H9 (cell line): ENCODE data around the gene PRKCA. TPM values are rescaled to one million over a fixed set of nuclear protein-coding genes. Genes with fewer than 3 reads are reported as not detected.

Source experiments
- DNase-seq: peaks from one replicate; pipeline ENCODE4 v3.0.0-alpha.2; 2017
- H2AFZ ChIP-seq: one replicate; pipeline ENCODE4 v1.6.1; 2013; ENCODE audit warnings: mild to moderate bottlenecking, low read length, control low read depth, moderate library complexity
- H2AK5ac ChIP-seq: 2 replicates; pipeline ENCODE4 v1.6.1; 2013; ENCODE audit warnings: low read length, control low read depth, mixed read lengths; ENCODE audit not compliant: insufficient read length
- H2BK120ac ChIP-seq: one replicate; pipeline ENCODE4 v1.6.1; 2013; ENCODE audit warnings: low read depth, mild to moderate bottlenecking, low read length, control low read depth, inconsistent platforms; ENCODE audit not compliant: poor library complexity, severe bottlenecking
- H2BK12ac ChIP-seq: 2 replicates; pipeline ENCODE4 v1.6.1; 2013; ENCODE audit warnings: low read length, control low read depth, mixed read lengths, low read depth; ENCODE audit not compliant: insufficient read length
- H2BK15ac ChIP-seq: 2 replicates; pipeline ENCODE4 v1.6.1; 2013; ENCODE audit warnings: low read depth, low read length, control low read depth
- H2BK20ac ChIP-seq: one replicate; pipeline ENCODE4 v1.6.1; 2013; ENCODE audit warnings: low read depth, mild to moderate bottlenecking, low read length, control low read depth, inconsistent platforms; ENCODE audit not compliant: poor library complexity, severe bottlenecking
- H2BK5ac ChIP-seq: 2 replicates; pipeline ENCODE4 v1.6.1; 2013; ENCODE audit warnings: low read length, control low read depth, mixed read lengths; ENCODE audit not compliant: insufficient read length
- H3K14ac ChIP-seq: 2 replicates; pipeline ENCODE4 v1.6.1; 2013; ENCODE audit warnings: low read length, control low read depth; ENCODE audit not compliant: insufficient read depth
- H3K18ac ChIP-seq: 2 replicates; pipeline ENCODE4 v1.6.1; 2013; ENCODE audit warnings: low read depth, mild to moderate bottlenecking, mixed read lengths, low read length, control low read depth; ENCODE audit not compliant: insufficient read length
- H3K23ac ChIP-seq: 2 replicates; pipeline ENCODE4 v1.6.1; 2013; ENCODE audit warnings: low read length, control low read depth, mixed read lengths, low read depth; ENCODE audit not compliant: insufficient read length
- H3K23me2 ChIP-seq: 2 replicates; pipeline ENCODE4 v1.6.1; 2013; ENCODE audit warnings: low read depth, mild to moderate bottlenecking, mixed read lengths, low read length, control low read depth; ENCODE audit not compliant: insufficient read length, poor library complexity, severe bottlenecking
- H3K27ac ChIP-seq: 2 replicates; pipeline ENCODE4 v1.5.1; 2013; ENCODE audit warnings: low read length, control low read depth, mixed read lengths, low read depth; ENCODE audit not compliant: insufficient read length
- H3K27me3 ChIP-seq: 2 replicates; pipeline ENCODE4 v1.6.1; 2013; ENCODE audit warnings: low read length, control low read depth, inconsistent platforms; ENCODE audit not compliant: insufficient read depth
- H3K4ac ChIP-seq: 2 replicates; pipeline ENCODE4 v1.6.1; 2013; ENCODE audit warnings: low read depth, mild to moderate bottlenecking, control low read depth, inconsistent platforms, low read length, moderate library complexity
- H3K4me1 ChIP-seq: 2 replicates; pipeline ENCODE4 v1.6.1; 2013; ENCODE audit warnings: low read length, control low read depth, inconsistent platforms; ENCODE audit not compliant: insufficient read depth
- H3K4me2 ChIP-seq: 2 replicates; pipeline ENCODE4 v1.6.1; 2013; ENCODE audit warnings: low read length, control low read depth, mixed read lengths; ENCODE audit not compliant: insufficient read length, insufficient read depth
- H3K56ac ChIP-seq: 2 replicates; pipeline ENCODE4 v1.6.1; 2013; ENCODE audit warnings: low read depth, mild to moderate bottlenecking, mixed read lengths, low read length, control low read depth; ENCODE audit not compliant: insufficient read length
- H3K79me1 ChIP-seq: 2 replicates; pipeline ENCODE4 v1.6.1; 2013; ENCODE audit warnings: low read depth, mild to moderate bottlenecking, moderate library complexity, low read length, control low read depth, inconsistent platforms; ENCODE audit not compliant: insufficient read depth, poor library complexity, severe bottlenecking
- H3K79me2 ChIP-seq: 2 replicates; pipeline ENCODE4 v1.6.1; 2013; ENCODE audit warnings: low read length, control low read depth, inconsistent platforms; ENCODE audit not compliant: insufficient read depth
- H3K9ac ChIP-seq: 2 replicates; pipeline ENCODE4 v1.6.1; 2013; ENCODE audit warnings: low read length, control low read depth, mixed read lengths; ENCODE audit not compliant: insufficient read length; ENCODE audit errors: extremely low read depth
- H3K9me3 ChIP-seq: one replicate; pipeline ENCODE4 v1.6.1; 2013; ENCODE audit warnings: low read depth, low read length, inconsistent platforms; ENCODE audit not compliant: control insufficient read depth
- H3T11ph ChIP-seq: one replicate; pipeline ENCODE4 v1.6.1; 2013; ENCODE audit warnings: mild to moderate bottlenecking, low read length, control low read depth, inconsistent platforms
- H4K20me1 ChIP-seq: one replicate; pipeline ENCODE4 v1.6.1; 2013; ENCODE audit not compliant: control insufficient read depth, insufficient read length, insufficient read depth
- H4K5ac ChIP-seq: 2 replicates; pipeline ENCODE4 v1.6.1; 2013; ENCODE audit warnings: low read depth, mild to moderate bottlenecking, mixed read lengths, low read length, control low read depth; ENCODE audit not compliant: insufficient read length
- H4K8ac ChIP-seq: replicated peaks from 2 replicates; pipeline ENCODE4 v1.6.1; 2013; ENCODE audit warnings: low read length, control low read depth, mixed read lengths, low read depth; ENCODE audit not compliant: insufficient read length
- H4K91ac ChIP-seq: 2 replicates; pipeline ENCODE4 v1.6.1; 2013; ENCODE audit warnings: low read depth, mild to moderate bottlenecking, moderate library complexity, mixed read lengths, low read length, control low read depth; ENCODE audit not compliant: insufficient read length
- H3K27ac Mint-ChIP-seq, 3 experiments: 2 replicates in 2 of 3; 3 replicates in 1 of 3; pipeline ENCODE4 v1.8.0; 2020 to 2021; ENCODE audit warnings: mixed read lengths in 3 of 3, mild to moderate bottlenecking in 1 of 3, moderate library complexity in 1 of 3
- H3K27me3 Mint-ChIP-seq: 2 replicates; pipeline ENCODE4 v1.8.0; 2021; ENCODE audit warnings: low read depth, mild to moderate bottlenecking, moderate library complexity, mixed read lengths
- H3K36me3 Mint-ChIP-seq, 3 experiments: 2 replicates in 2 of 3; 3 replicates in 1 of 3; pipeline ENCODE4 v1.8.0; 2020 to 2021; ENCODE audit warnings: low read depth in 3 of 3, mixed read lengths in 3 of 3; ENCODE audit not compliant: insufficient read depth in 1 of 3
- H3K4me1 Mint-ChIP-seq, 2 experiments: 2 replicates each; pipeline ENCODE4 v1.8.0; 2020; ENCODE audit warnings: mixed read lengths in 2 of 2
- H3K4me3 Mint-ChIP-seq, 2 experiments: 2 replicates in 1 of 2; 3 replicates in 1 of 2; pipeline ENCODE4 v1.8.0; 2020 to 2021; ENCODE audit warnings: mild to moderate bottlenecking in 2 of 2, mixed read lengths in 2 of 2, moderate library complexity in 1 of 2
- H3K9me3 Mint-ChIP-seq, 2 experiments: 2 replicates in 1 of 2; 3 replicates in 1 of 2; pipeline ENCODE4 v1.8.0; 2020; ENCODE audit warnings: mild to moderate bottlenecking in 2 of 2, mixed read lengths in 2 of 2, moderate library complexity in 1 of 2
- CTCF ChIP-seq: fragments of 200-600 bp; sonication (generic); conservative IDR thresholded peaks from 3 replicates; pipeline ENCODE4 v1.8.0; 2021; ENCODE audit warnings: antibody characterized with exemption, mild to moderate bottlenecking
- WGBS: extraction: QIAGEN DNeasy Blood & Tissue Kit; methylation state at CpG from one replicate; pipeline ENCODE4 v1.1.7; 2013; ENCODE audit warnings: missing lambda C conversion rate, low lambda C conversion rate, mixed read lengths; ENCODE audit not compliant: insufficient read length; ENCODE audit errors: extremely low coverage; 5-methylcytosine and 5-hydroxymethylcytosine counted together
- total RNA-seq: library from RNA; stranded (reverse); gene quantifications from 2 replicates; pipeline ENCODE4 v1.2.1, GENCODE V29; 2021

PRKCA gene
- total RNA-seq, 1 experiment from 2014 or later: 10.5 TPM

GRCh38 chr17:66450008-66450851 lies 147.8 kb downstream of the PRKCA start:
- no peak overlapping the region for H4K91ac ChIP-seq
- H3K79me2 ChIP-seq: no peaks in the 10 kb centered on the region
- H4K8ac ChIP-seq: no peak overlapping the region
- H3K27me3 Mint-ChIP-seq: no peaks in the 10 kb centered on the region
- H3K4ac ChIP-seq: no peak overlapping the region
- H3K4me1 Mint-ChIP-seq: peaks cover 44 to 47% of the 10 kb centered on the region in 2 experiments
- no peak overlapping the region for H2BK12ac ChIP-seq
- no peak overlapping the region for H3K23ac ChIP-seq
- H3K27ac ChIP-seq: no peak overlapping the region
- no peak overlapping the region for H3K14ac ChIP-seq
- H4K5ac ChIP-seq: no peak overlapping the region
- H2AFZ ChIP-seq: no peak overlapping the region
- H3K9me3 ChIP-seq: no peaks in the 10 kb centered on the region
- peak overlapping the region; percentile 29 to 68 (median 44); a peak in 4 of 7 replicates for H3K27ac Mint-ChIP-seq
- no peak overlapping the region for H3K4me2 ChIP-seq
- H3K36me3 Mint-ChIP-seq: no peaks in the 10 kb centered on the region
- no peaks in the 10 kb centered on the region for H3K79me1 ChIP-seq
- no peak for TF ChIP-seq CTCF
- no peak overlapping the region for H2BK20ac ChIP-seq
- H3K18ac ChIP-seq: no peak overlapping the region
- no peak for DNase-seq
- WGBS: no CpG with 5 or more reads among the region's 12 CpGs
- H2BK5ac ChIP-seq: no peak overlapping the region
- no peaks in the 10 kb centered on the region for H3K23me2 ChIP-seq
- no peak overlapping the region for H3K9ac ChIP-seq
- no peaks in the 10 kb centered on the region for H4K20me1 ChIP-seq
- H3K4me3 Mint-ChIP-seq: no peak overlapping the region; a peak in 1 of 5 replicates
- no peak overlapping the region for H2AK5ac ChIP-seq
- H2BK15ac ChIP-seq: no peak overlapping the region
- no peaks in the 10 kb centered on the region for H3K27me3 ChIP-seq
- H3K56ac ChIP-seq: no peak overlapping the region
- H2BK120ac ChIP-seq: no peak overlapping the region
- H3K4me1 ChIP-seq: peaks cover 2% of the 10 kb centered on the region; the same call in 1 of the 2 replicates
- H3T11ph ChIP-seq: no peak overlapping the region
- no peaks in the 10 kb centered on the region for H3K9me3 Mint-ChIP-seq
